ENCODE measurements around the gene TIGD3. TPM values are rescaled to one million over a fixed set of nuclear protein-coding genes. Genes with fewer than 3 reads are reported as not detected.

The TIGD3 gene
- total and polyA plus RNA-seq, 2 of the 8 experiments (the other 6 are each of a cell fraction or from before 2014, with no cell fraction given) = 1.1 to 1.3 TPM

- POLR2A ChIA-PET (ENCODE audit: partially characterized antibody) = interaction anchor here (1.1 to 17.0 kb wide), 4 partner anchors 14 to 118 kb away, joined by 3 to 202 read pairs (median 8); partner anchors contain the start of genes MALAT1 and NEAT1
- H3K9me3 ChIP-seq (ENCODE audit: insufficient read depth in 2 of 2, low read depth in 1 of 2, low read length in 1 of 2) = no peaks in the 10 kb centered on the region
- no peak overlapping the region for H3K23ac ChIP-seq (ENCODE audit: insufficient read length)
- H3K4me3 ChIP-seq (ENCODE audit: extremely low read depth in 1 of 4, insufficient read depth in 2 of 4, low read depth in 3 of 4, low read length in 4 of 4) = no peak overlapping the region
- no peak for DNase-seq (ENCODE audit: low read depth in 1 of 2, low spot score in 2 of 2)
- H3K4ac ChIP-seq (replicated peaks; ENCODE audit: insufficient read length, low read depth, low read length) = no peak overlapping the region
- no peak overlapping the region for H3K56ac ChIP-seq (replicated peaks; ENCODE audit: insufficient read length, low read depth, low read length)
- H3K27me3 ChIP-seq (replicated peaks in 1 of 4; ENCODE audit: control insufficient read depth in 3 of 4, extremely low read depth in 1 of 4, insufficient read depth in 3 of 4, low read length in 3 of 4) = 0 out of 7 replicates have a peak, but pooled peaks cover 0 to 2% (median 0%) of the 10 kb centered on the region in 4 experiments
- no peak overlapping the region for H2BK5ac ChIP-seq (ENCODE audit: low read depth, low read length)
- H3K9ac ChIP-seq (replicated peaks in 1 of 4; ENCODE audit: extremely low read depth in 1 of 4, low read depth in 3 of 4, low read length in 3 of 4) = no peak overlapping the region
- CTCF ChIA-PET (ENCODE audit: partially characterized antibody) = interaction anchor here (0.8 to 2.0 kb wide), 6 partner anchors 9 to 95 kb away, joined by 3 to 7 read pairs (median 5); no protein-coding TSS in a partner anchor
- H4K20me1 ChIP-seq (replicated peaks in 1 of 2; ENCODE audit: control insufficient read depth in 1 of 2, insufficient read depth in 2 of 2, low read length in 2 of 2) = no peaks in the 10 kb centered on the region
- H3K18ac ChIP-seq (ENCODE audit: extremely low read depth, low read length) = no peak overlapping the region
- no peak overlapping the region for H2BK12ac ChIP-seq (ENCODE audit: low read depth, low read length)
- 85% methylated on average over 8 of the region's 8 CpGs; no CpG with 5 or more reads in 1 of the 2 experiments for WGBS, 2 experiments (ENCODE audit: extremely low coverage in 1 of 2, insufficient coverage in 1 of 2, insufficient read length in 1 of 2, insufficient replicate concordance in 2 of 2, low coverage in 1 of 2, low lambda C conversion rate in 2 of 2, missing lambda C conversion rate in 1 of 2)
- H3K36me3 ChIP-seq (ENCODE audit: control insufficient read depth in 2 of 4, insufficient read depth in 4 of 4, low read length in 3 of 4) = no peaks in the 10 kb centered on the region
- H2BK15ac ChIP-seq (ENCODE audit: low read length) = 0 out of 2 replicates have a peak overlapping the region, but pooled peaks have one; percentile 61
- H3K79me2 ChIP-seq (ENCODE audit: control insufficient read depth in 1 of 2, insufficient read depth in 2 of 2, low read length in 2 of 2) = no peaks in the 10 kb centered on the region
- H2BK120ac ChIP-seq (replicated peaks; ENCODE audit: low read depth, low read length) = no peak overlapping the region
- H2AFZ ChIP-seq (ENCODE audit: low read length) = no peak overlapping the region
- H3K79me1 ChIP-seq (ENCODE audit: low read depth, low read length) = no peaks in the 10 kb centered on the region
- peak overlapping the region; percentile 82; the same call in 1 of the 2 replicates for H2AK5ac ChIP-seq (ENCODE audit: low read depth, low read length)
- no peak for FAIRE-seq
- H3K4me1 ChIP-seq (replicated peaks in 1 of 4; ENCODE audit: control insufficient read depth in 3 of 4, insufficient read depth in 4 of 4, low read length in 3 of 4) = peaks cover 0 to 12% (median 11%) of the 10 kb centered on the region in 4 experiments; a peak in 5 of 7 replicates
- no peak overlapping the region for H3K27ac ChIP-seq (ENCODE audit: low read depth, low read length)
- peaks cover 5% of the 10 kb centered on the region; the same call in 1 of the 2 replicates for H3K23me2 ChIP-seq (ENCODE audit: low read depth, low read length)
- H4K5ac ChIP-seq (ENCODE audit: insufficient read length, low read depth, low read length) = no peak overlapping the region
- no peak overlapping the region for H4K91ac ChIP-seq (replicated peaks; ENCODE audit: insufficient read length, low read length)
- H4K8ac ChIP-seq (ENCODE audit: extremely low read depth, insufficient read depth, low read length) = no peak overlapping the region
- no peak overlapping the region for H2BK20ac ChIP-seq (ENCODE audit: low read length)
- H3K14ac ChIP-seq (ENCODE audit: insufficient read length) = no peak overlapping the region
- no peak overlapping the region for H3K4me2 ChIP-seq (ENCODE audit: insufficient read depth in 1 of 2, low read depth in 2 of 2, low read length in 2 of 2)
- TF ChIP-seq RFX5 (IDR thresholded peaks at IDR 0.05; ENCODE audit: borderline replicate concordance, low read depth, low read length) (no peak), CHD1 (IDR thresholded peaks at IDR 0.05; ENCODE audit: low read depth, low read length) (no peak), KDM1A (IDR thresholded peaks at IDR 0.05; ENCODE audit: borderline replicate concordance, low read length) (no peak), SP2 (IDR thresholded peaks at IDR 0.05; ENCODE audit: low read length) (no peak), JUND (IDR thresholded peaks at IDR 0.05; ENCODE audit: low read length) (no peak), KDM5A (IDR thresholded peaks at IDR 0.05; ENCODE audit: low read length) (no peak), EGR1 (IDR thresholded peaks at IDR 0.05; ENCODE audit: borderline replicate concordance, low read depth, low read length) (no peak), YY1 (IDR thresholded peaks at IDR 0.05; ENCODE audit: low read depth, low read length) (no peak), CBX8 (IDR thresholded peaks at IDR 0.05; ENCODE audit: borderline replicate concordance, low read depth, low read length) (no peak), SRF (IDR thresholded peaks at IDR 0.05; ENCODE audit: low read depth, low read length) (no peak), ATF3 (IDR thresholded peaks at IDR 0.05; ENCODE audit: insufficient read depth, low read depth, low read length) (no peak), ZNF274 (IDR thresholded peaks at IDR 0.05; ENCODE audit: borderline replicate concordance, extremely low read depth, low read length) (no peak), BCL11A (IDR thresholded peaks at IDR 0.05; ENCODE audit: low read depth in 2 of 2, low read length in 2 of 2) (no peak)
These were observed 29.8 kb downstream of the TIGD3 start for GRCh38 chr11:65384301-65384889.

Data from H1 (cell line).